Stimulated activated CD4-positive, alpha-beta T cell treated with anti-CD3 and anti-CD28 coated beads, Interleukin-15, amount 100 ng/mL, for 1 hour (primary cell): ENCODE measurements around the gene ARF3.
A peak's percentile ranks its signal among the peaks of the same experiment; 100 is the strongest.

Experiments
- DNase-seq, 2 donors: peaks; one replicate each; pipeline ENCODE4 v3.0.0-alpha.2; 2020; ENCODE audit warnings: low read depth in 1 of 2, low spot score in 1 of 2

ARF3 gene

GRCh38 chr12:48957141-48958048 lies at the start of gene ARF3:
TSS of gene ARF3 (minus strand) at chr12:48957487. CDS start at chr12:48941095, 16,392 bp downstream.
- peak; percentile 81 to 82 for DNase-seq

- no peak for DNase-seq
Measured at GRCh38 chr12:49000346-49000745, 43.1 kb upstream of the ARF3 start.

- DNase-seq, result peak in 1 of 2 donors; percentile 32
Measured at GRCh38 chr12:48999371-49000131, 42.3 kb upstream of the ARF3 start, which contains the start of gene DDN. TSS of gene DDN (minus strand) at chr12:48999375. CDS start at chr12:48999287, 88 bp downstream.

- DNase-seq, result no peak
Measured at GRCh38 chr12:48998497-48999353, 41.4 kb upstream of the ARF3 start.

GRCh38 chr12:48997719-48998496 lies 40.6 kb upstream of the ARF3 start:
- DNase-seq, result no peak

- DNase-seq, result peak in 1 of 2 donors; percentile 55
Measured at GRCh38 chr12:48996794-48997718, 39.8 kb upstream of the ARF3 start.

- DNase-seq, result no peak
Measured at GRCh38 chr12:48995086-48995879, 38.0 kb upstream of the ARF3 start.

GRCh38 chr12:48994224-48995085 lies 37.2 kb upstream of the ARF3 start:
- no peak for DNase-seq

- DNase-seq, result no peak
Measured at GRCh38 chr12:48993787-48994186, 36.5 kb upstream of the ARF3 start.

GRCh38 chr12:48991247-48992050 lies 34.2 kb upstream of the ARF3 start:
- DNase-seq, result no peak

GRCh38 chr12:48990552-48990951 lies 33.3 kb upstream of the ARF3 start:
- DNase-seq, result no peak

GRCh38 chr12:48988030-48988649 lies 30.9 kb upstream of the ARF3 start:
- DNase-seq, result peak in 1 of 2 donors; percentile 54

GRCh38 chr12:48986720-48987291 lies 29.5 kb upstream of the ARF3 start:
- DNase-seq, result no peak

- no peak for DNase-seq
Measured at GRCh38 chr12:48985901-48986300, 28.6 kb upstream of the ARF3 start.

GRCh38 chr12:48985475-48985897 lies 28.2 kb upstream of the ARF3 start:
- no peak for DNase-seq
